HG02588 (cell line): ENCODE results near the gene ODC1.
A peak's percentile ranks its signal among the peaks of the same experiment; 100 is the strongest.

Experiments
- ATAC-seq: cut with Tn5 transposase; IDR thresholded peaks from one replicate; pipeline ENCODE4 v1.9.1; 2021; ENCODE audit warnings: mild to moderate bottlenecking, moderate library complexity; ENCODE audit not compliant: unreplicated experiment

Gene ODC1

DNA sequence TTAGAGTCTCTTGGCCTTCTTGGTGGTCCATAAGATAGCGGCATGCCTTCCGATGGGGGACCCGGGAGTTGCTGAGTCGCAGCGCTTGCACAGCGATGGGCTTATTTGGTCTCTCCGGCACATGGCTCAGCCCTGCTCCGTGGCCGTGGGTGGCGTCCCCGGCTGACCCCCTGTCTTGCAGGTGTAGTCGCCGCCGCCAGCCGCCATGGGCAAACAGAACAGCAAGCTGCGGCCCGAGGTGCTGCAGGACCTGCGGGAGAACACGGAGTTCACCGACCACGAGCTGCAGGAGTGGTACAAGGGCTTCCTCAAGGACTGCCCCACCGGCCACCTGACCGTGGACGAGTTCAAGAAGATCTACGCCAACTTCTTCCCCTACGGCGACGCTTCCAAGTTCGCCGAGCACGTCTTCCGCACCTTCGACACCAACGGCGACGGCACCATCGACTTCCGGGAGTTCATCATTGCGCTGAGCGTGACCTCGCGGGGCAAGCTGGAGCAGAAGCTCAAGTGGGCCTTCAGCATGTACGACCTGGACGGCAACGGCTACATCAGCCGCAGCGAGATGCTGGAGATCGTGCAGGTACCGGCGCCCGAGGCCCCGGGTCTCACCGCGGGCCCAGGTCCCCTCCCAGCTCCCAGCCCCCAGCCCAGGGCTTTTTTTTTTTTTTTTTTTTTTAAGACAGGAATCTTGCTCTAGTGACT lies 28.4 kb downstream of the ODC1 start:
- no peak for ATAC-seq

DNA sequence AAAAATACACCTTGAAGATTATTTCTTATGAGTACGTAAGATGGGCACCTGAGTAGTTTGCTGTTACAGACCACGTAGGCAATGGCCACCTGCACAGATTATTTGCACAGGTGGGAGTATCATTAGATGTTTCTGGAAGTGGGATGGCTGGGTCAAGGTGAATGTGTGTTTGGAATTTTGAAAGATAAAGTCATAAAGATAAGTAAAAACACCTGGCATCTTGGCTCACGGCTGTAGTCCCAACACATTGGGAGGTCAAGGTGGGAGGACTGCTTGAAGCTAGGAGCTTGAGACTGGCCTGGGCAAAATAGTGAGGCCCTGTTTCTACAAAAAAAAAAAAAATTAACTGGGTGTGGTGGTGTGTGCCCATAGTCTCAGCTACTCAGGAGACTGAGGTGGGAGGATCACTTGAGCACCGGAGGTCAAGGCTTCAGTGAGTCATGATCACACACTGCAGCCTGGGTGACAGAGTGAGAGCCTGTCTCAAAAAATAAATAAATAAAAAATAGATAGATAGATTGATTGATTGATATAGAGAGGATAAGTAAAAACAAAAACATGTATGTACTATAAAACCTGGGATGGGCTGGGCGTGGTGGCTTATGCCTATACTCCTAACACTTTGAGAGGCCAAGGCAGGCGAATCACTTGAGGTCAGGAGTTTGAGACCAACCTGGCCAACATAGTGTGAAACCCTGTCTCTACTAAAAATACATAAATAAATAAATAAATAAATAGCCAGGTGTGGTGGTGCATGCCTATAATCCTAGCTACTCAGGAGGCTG lies 30.4 kb downstream of the ODC1 start:
- ATAC-seq = no peak

DNA sequence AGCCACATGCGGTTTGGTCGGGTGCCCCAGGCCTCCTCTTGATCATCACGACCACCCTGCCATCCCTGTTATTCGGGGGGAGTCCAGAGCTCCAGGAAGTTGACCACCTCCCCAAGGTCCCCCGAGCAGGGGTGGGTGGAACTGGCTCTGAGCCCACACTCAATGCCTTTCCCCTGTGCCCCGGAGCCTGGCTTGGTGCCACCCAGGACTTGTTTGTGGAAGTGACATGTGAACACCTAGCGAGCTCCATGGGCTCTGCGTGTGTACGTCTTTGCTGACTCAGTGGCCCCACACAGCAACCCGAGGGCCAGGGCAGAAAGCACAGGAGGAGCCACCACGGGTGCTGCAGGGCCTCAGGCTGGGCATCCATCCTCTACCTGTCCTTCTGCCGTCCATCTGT lies 32.5 kb downstream of the ODC1 start:
- ATAC-seq = no peak

DNA sequence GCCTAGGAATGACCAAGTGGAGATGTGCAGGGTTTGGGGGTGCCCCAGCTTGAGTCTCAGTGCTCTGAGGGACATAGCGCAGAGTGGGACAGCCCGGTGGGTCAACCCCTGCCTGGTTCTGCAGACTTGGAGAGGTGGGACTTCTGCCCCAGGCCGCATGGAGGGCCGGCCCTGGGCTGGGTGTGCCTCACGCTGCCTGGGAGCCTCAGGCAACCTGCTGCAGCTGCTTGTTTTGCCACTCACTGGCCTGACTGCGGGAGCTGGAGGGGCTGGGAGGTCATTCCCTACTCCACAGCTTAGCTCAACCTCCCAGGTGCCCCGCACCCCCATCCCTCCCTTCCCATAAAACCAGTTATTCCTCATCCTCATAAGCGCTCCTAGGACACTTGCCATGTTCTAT lies 33.1 kb downstream of the ODC1 start:
- ATAC-seq = no peak

DNA sequence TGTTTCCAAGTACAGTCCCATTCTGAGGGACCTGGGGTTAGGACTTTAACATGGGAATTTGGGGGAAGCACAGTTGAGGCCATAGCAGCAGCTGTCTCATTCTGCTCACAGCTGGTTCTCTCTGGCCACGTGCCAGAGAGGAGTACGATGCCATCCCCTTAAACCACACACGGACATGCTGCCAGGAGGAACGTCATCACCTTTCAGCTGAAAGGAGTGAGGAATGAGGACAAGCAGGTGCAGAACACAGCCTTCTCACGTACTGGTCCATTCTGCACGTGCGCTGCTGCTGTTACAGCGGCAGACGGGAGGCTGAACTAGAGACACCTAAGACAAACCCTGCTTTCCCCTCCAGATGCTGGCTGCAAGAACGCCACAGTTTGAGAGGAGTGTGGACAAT lies 33.5 kb downstream of the ODC1 start:
- no peak for ATAC-seq

DNA sequence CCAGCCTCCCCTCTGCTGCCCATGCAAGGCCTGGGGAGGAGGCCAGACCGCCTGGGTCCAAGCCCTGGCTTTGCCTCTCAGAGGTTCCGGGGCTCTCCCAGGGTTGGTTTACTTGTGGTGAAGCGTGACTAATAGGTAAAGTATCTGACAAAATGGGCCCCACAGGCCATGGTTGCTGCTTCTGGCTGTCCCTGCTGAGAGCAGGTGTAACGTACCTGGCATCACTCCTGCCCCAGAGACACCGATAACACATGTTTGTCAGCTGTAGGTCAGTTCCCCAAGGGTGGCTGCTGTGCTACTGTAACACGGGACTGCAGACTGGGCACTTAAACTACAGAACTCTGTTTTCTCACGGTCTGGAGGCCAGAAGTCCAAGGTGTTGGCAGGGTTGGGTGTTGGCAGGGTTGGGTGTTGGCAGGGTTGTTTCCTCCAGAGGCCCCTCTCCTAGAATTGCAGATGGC lies 34.1 kb downstream of the ODC1 start:
- no peak for ATAC-seq

DNA sequence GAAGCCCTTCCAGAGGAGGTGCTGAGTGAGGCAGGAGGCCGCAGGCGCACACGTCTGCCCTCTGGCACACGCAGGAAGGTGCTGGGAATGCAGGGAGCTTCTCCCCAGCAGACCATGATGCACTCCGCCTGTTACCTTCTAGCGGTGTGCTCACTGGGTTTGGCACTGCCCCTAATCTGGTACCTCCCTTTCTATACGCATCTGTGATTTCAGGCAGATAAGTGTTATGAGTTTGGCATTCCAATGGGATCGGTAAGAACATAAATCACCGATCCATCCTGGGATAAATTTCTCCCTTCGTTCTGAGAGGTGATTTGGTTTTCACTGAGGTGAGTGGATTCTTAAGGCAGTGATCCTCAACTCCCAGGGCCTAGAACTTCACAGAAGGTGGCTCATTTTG lies 34.6 kb downstream of the ODC1 start:
- ATAC-seq = no peak

DNA sequence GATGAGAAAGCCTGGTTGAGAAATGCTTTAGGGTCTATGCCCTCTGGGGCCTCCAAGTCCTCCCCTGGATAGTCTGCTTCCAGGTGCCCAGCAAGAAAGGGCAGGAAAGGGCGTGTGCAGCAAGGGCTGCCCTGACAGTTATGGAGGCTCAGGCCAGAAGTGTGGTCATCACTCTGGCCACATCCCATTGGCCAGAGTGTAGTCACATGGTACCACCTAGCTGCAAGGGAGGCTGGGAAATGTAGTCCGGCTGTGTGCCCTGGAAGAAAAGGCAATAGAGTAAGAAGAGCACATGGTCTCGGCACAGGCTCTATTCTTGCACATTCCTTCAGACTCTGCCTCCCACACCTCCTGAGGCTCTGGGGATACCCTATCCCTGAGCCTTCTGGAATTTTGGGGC lies 35.7 kb downstream of the ODC1 start:
- no peak for ATAC-seq

DNA sequence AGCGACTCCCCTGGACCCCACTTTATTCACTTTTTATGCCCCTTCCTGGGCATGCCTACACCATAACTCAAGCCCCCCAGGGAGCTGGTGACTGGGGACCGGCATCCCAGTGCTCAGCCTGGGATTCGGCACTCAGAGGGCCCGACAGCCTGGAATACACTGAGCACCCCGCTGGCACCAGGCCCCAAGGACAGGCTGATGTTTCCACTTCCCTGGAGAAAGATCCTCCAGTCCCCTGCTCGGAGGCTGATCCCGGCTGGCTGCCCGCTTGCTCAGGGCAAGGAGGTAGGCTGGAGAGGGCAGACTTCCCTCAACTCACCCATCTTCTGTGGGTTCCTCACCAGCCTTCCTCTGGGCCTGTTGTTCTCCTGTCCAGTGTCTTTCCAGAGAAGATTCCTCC lies 36.6 kb downstream of the ODC1 start:
- ATAC-seq = no peak

DNA sequence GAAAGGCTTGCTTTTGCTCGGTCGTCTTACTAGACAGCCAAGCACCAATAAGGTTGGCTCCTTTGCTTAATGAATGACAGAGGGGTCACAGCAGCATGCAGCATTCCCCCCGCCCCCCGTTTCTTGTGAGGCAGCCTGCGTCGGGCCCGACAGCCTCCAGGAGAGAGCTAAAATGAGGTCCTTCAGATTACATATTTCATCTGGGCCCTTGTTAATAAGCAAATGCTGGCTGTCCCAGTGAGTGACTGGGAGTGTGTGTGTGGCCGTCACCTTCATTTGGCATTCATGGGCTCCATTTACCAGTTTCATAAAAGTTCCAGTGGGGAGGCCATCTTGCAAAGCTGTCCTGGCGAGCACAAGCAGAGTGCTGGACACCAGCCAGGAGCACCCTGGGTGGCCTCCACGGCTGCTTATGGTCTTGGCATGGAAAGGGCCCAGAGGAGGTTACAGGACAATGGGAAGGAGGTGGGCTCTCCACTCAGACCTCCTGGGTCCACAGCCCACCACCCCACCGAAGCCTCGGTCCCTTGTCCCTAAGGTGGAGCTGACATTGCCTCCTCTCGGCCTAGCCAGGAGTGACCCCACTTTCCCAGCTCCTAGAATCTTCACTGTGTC lies 37.2 kb downstream of the ODC1 start:
- no peak for ATAC-seq

DNA sequence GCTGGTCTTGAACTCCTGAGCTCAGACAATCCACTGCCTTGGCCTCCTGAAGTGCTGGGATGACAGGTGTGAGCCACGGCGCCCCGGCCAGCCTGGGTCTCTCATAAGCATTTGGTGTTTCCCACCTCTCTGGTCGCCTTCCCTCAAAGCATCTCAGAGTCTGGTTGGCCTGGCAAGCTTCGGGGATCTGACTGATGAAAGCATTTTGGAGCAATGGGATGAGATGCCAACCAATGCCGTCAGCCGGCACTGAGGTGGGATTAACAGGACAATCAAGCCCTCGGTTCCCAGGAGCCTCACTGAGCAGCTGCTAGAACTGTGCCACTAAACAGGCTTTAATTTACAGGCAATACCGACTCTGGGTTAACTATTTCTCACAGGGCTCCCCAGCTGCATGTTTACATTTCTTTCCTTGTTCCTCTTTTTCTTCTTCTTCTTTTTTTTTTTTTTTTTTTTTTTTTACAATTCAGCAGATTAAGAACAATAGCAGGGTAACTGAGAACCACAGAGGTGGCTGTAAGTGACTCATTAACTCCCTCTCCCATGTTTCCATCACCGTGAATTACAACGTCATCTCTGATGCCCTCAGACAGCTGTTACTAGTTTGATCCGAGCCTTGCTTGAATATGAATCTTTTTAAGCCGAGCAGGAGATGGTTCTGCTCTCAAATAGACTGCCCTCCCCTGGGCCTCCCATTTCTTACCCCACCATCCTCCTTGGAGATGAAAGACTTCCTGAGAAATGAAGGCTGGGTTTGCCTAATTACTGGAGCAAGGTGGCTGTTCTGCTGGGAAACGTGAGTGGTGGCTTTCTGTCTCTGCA lies 37.9 kb downstream of the ODC1 start:
- peak; percentile 52 for ATAC-seq

DNA sequence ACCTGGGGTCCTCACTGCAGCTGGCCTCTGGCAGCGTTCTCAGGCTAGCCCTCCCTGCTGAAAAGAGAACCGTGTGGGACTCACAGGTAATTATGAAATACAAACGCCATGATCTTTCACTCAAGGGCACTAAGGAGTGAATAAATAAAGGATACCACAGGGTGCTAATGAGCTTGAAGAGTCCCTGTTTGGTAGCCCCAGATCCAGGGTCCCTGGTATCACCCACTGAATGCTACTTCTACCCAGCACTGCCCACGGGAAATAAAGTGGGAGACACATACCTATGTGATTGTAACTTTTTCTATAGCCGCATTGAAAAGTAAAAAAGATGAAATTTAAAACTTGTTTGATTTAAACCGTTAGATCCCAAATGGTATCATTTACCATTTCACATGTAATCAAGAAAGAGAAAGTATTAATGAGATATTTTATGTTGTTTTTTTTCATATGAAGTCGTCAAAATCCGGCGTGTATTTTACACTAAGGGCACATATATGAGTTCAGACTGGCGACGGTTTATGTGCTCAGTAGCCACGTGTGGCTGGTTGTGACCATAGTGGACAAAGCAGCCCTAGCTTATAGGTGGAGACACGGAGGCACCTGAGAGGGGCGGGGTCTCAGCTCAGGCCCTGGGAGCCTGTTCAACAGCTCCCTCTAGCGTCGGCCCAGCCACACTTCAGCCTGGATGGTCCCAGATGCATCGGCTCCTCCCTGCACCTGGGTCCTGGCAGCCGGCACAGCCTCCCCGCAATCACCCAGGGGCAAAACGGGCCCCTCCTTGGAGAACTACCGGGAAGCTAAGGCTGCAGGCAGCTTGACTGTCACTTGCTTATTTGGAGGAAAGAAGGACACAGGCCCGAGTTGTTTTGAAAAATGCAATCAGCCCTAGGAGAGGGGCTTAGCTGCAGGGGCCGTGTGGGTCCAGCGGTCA lies 39.2 kb downstream of the ODC1 start:
- ATAC-seq = peak; percentile 61

DNA sequence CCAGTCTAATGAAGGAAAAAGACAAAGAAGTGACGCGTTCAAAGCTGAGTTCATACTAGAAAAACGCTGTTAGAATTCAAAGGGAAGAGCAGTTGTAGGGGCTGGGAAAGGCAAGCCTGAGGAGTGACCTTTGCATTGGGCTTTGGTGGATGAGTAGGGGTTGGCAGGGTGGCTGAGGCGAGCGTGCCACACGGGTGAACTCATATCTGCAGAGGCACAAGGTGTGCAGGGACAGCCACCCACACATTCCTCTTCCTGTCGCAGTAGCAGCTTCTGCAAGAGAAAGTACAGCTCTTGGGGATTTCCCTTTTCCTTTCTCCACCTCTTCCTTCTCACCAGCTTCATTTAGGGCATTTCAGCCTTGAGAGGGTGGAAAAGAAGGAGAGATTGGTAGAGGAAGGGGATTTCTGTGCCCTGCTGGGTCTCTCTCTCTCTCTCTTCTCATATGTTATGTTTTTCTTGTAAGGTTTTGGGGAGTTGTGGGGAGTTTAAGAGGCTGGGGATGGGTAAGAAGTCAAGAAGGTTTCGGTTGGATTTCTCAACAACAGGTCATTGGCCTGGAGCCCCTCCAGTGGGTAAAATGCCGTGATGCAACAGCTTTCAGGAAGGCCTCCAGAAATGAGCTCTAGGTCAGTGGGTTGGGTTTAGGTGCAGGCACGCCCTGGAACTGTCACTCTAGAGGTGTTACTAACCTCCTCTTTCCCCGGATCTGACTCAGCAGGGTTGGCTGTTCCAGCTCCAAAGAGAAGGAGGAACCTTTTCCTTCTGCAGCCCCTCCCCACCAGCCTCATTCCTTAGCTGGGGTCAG lies 40.1 kb downstream of the ODC1 start:
- peak; percentile 41 for ATAC-seq

DNA sequence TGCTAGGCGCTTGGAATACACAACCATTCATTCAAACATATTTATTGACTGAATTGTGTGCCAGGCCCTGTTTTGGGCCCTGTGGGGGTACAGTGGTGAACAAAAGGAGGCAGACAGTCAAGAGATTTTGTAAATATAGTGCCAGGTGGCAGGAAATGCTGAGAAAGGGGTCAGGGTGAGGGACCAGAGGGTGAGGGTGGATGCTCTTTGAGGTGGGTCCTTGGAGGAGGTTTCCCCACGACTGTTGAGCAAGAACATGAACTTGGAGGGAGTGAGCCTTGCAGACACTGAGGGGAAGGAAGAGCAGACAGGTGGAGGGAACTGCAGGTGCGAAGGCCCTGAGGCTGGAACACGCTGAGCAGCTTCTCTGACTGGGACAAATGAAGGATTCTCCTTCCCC lies 40.7 kb downstream of the ODC1 start:
- ATAC-seq = no peak

DNA sequence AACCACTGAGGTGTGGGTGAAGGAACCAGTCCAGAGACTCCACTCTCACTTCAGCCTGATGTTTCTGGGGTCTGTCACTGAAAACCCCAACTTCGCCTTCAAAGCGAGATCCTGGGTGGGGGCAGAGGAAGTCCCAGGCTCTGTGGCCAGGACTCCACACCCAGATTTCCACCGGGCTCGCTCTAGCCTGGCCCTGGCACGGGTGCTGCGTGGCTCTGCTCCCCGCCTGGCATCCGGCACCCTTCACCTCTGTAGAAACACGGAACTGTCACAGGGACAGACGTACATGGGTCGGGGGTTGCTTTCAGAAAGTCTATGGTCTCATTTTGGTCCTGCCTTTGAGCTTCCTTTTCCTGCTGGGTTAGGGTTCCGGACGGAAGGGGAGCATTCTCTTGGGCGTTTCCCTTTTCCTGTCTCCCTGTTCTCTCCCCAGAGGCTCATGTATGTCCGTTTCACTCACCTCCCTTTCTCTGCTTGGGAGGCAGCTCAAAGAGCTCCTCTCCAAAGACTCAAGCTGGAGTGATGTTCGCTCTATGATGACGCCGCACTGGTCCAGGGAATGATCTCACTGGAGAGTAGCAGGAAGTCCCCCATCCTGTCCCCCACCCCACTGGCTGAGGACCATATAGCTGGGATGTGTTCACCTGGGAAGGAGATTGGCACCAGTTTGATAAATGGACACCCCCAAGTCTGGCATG lies 41.5 kb downstream of the ODC1 start:
- ATAC-seq = no peak

DNA sequence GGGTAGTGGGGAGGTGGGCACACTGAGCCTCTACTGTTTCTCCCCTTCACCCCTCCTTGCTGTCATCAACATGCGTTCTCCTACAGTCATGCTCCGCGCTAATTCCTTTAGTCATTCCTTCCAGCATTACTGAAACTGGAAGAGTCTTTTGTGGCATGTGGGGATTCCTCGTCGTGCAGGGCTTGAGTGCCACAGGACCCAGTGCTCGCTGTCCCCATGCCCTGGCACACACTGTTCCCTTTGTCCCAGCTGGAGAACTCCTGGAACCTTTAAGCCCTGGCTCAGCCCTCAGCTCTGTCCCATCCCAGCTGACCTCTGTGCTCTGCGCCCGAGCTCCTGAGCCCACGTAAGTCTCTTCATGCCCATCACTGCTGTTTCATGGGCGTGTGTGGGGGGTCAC lies 42.1 kb downstream of the ODC1 start:
- ATAC-seq = no peak

DNA sequence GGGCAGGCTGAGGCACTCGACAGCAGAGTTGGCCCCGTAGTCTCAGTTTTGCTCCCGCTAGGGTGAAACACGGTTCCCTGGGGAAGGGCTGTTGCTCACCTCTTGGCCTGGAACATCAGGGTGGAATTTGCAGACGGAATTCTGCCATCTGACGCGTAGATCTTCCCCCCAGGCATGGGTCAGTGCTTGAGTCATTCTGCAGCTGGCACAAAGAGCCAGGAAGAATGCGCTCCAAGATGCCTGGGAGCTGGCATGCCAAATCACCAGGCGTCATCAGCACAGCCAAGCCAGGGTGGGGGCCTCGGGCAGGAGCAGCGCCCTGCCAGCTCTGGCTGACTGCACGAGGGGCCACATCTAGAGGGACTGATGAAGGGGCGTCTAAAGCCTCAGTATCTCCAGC lies 42.7 kb downstream of the ODC1 start:
- ATAC-seq = no peak

DNA sequence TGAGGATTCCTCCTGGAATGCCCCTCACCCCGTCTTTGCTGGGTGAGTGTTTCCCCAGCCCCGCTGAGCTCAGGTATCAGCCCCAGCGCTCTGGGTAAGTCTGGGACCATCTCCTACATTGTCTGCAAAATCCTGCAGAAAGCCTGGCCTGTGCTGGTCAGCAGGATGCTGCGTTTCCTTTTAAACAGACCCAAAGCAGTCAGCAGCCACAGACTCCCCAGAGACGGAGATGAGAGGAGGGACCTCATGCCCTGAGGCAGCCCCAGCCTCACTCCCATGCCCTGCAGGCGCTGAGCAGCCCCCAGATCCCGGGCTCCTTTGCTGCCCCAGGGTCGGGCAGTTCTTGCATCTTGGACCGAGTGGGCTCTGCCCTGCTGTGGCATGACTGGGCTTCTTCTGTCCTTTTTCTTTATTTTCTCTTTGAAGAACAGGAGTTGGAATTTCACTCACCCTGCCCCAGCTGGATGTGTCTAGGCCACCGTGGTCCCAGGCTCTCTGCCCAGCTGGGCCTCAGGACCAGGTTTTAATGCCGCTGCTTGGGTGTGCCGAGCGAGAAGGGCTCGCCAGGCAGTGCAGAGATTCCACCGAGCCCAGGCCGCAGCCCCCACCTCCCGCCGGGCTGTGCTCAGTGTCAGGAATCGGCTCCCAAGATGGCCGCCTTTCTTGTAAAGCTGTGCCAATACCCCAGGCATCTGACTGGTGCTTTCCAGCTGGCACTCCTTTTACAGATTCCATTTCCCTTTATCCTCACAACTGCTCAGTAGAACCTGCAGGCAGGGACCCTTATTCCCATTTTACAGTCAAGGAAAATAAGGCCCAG lies 43.6 kb downstream of the ODC1 start:
- ATAC-seq = no peak
